GM19240 (cell line): Measurements from ENCODE around the gene MCC.
A peak's percentile ranks its signal among the peaks of the same experiment; 100 is the strongest.
"Not testable (repeated sequence)": the region's sequence is repeated elsewhere in the genome, so short reads cannot be mapped to it uniquely, and the experiment has no call there.

Experiments used
- DNase-seq: peaks from one replicate; pipeline ENCODE4 v3.0.0; 2011; ENCODE audit warnings: low spot score; ENCODE audit not compliant: insufficient read length

The MCC gene

GRCh38 chr5:113425909-113426308 lies 62.3 kb downstream of the MCC start:
- no peak for DNase-seq

GRCh38 chr5:113421693-113422092 lies 66.6 kb downstream of the MCC start:
- no peak for DNase-seq

- no peak for DNase-seq
Observed at GRCh38 chr5:113405530-113405929, 82.7 kb downstream of the MCC start.

GRCh38 chr5:113404269-113404668 lies 84.0 kb downstream of the MCC start:
- no peak for DNase-seq

GRCh38 chr5:113397986-113398385 lies 90.3 kb downstream of the MCC start:
- DNase-seq: not testable (repeated sequence)

- DNase-seq: no peak
Observed at GRCh38 chr5:113397046-113397445, 91.2 kb downstream of the MCC start.

GRCh38 chr5:113394658-113395057 lies 93.6 kb downstream of the MCC start:
- DNase-seq: no peak

GRCh38 chr5:113390224-113390623 lies 98.0 kb downstream of the MCC start:
- no peak for DNase-seq

- no peak for DNase-seq
Observed at GRCh38 chr5:113389116-113389515, 99.1 kb downstream of the MCC start.

GRCh38 chr5:113387844-113388243 lies 100.4 kb downstream of the MCC start:
- no peak for DNase-seq

- no peak for DNase-seq
Observed at GRCh38 chr5:113384782-113385285, 103.4 kb downstream of the MCC start.

- DNase-seq: no peak
Observed at GRCh38 chr5:113382731-113383130, 105.5 kb downstream of the MCC start.

- no peak for DNase-seq
Observed at GRCh38 chr5:113381791-113382190, 106.5 kb downstream of the MCC start.

- no peak for DNase-seq
Observed at GRCh38 chr5:113380807-113381326, 107.4 kb downstream of the MCC start.

- no peak for DNase-seq
Observed at GRCh38 chr5:113379936-113380806, 108.1 kb downstream of the MCC start.

GRCh38 chr5:113378959-113379541 lies 109.2 kb downstream of the MCC start:
- peak; percentile 33 for DNase-seq

- no peak for DNase-seq
Observed at GRCh38 chr5:113378514-113378913, 109.7 kb downstream of the MCC start.

- DNase-seq: no peak
Observed at GRCh38 chr5:113378081-113378480, 110.2 kb downstream of the MCC start.

GRCh38 chr5:113376640-113377039 lies 111.6 kb downstream of the MCC start:
- DNase-seq: no peak

GRCh38 chr5:113375480-113376060 lies 112.7 kb downstream of the MCC start:
- no peak for DNase-seq

GRCh38 chr5:113373426-113373825 lies 114.8 kb downstream of the MCC start:
- no peak for DNase-seq

- DNase-seq: no peak
Observed at GRCh38 chr5:113371721-113372196, 116.5 kb downstream of the MCC start.
